ENCODE measurements around the gene ZBTB16. TPM values are rescaled to one million over a fixed set of nuclear protein-coding genes. Genes with fewer than 3 reads are reported as not detected.

The ZBTB16 gene
- total RNA-seq, 1 donor from 2014 or later, result 0.54 TPM

- Mint-ChIP-seq H3K27ac (ENCODE audit: unreplicated experiment) (no peak overlapping the region), H3K9me3 (ENCODE audit: unreplicated experiment) (no peaks in the 10 kb centered on the region), H3K4me1 (ENCODE audit: unreplicated experiment) (no peaks in the 10 kb centered on the region), H3K36me3 (ENCODE audit: low read depth, unreplicated experiment) (no peaks in the 10 kb centered on the region), H3K4me3 (ENCODE audit: unreplicated experiment) (no peak overlapping the region), H3K27me3 (ENCODE audit: unreplicated experiment) (no peaks in the 10 kb centered on the region)
- DNase-seq (ENCODE audit: low spot score), result no peak
- TF ChIP-seq CTCF (IDR thresholded peaks at IDR 0.05; ENCODE audit: unreplicated experiment), result no peak
Measured at GRCh38 chr11:114195151-114195550, 135.6 kb downstream of the ZBTB16 start.

GRCh38 chr11:114195981-114196731 lies 136.6 kb downstream of the ZBTB16 start:
- H3K27ac Mint-ChIP-seq (ENCODE audit: unreplicated experiment), result no peak overlapping the region
- H3K4me1 Mint-ChIP-seq (ENCODE audit: unreplicated experiment), result no peaks in the 10 kb centered on the region
- H3K36me3 Mint-ChIP-seq (ENCODE audit: low read depth, unreplicated experiment), result no peaks in the 10 kb centered on the region

GRCh38 chr11:114196997-114197703 lies 137.6 kb downstream of the ZBTB16 start:
- Mint-ChIP-seq H3K27ac (ENCODE audit: unreplicated experiment) (no peak overlapping the region), H3K4me3 (ENCODE audit: unreplicated experiment) (no peak overlapping the region), H3K36me3 (ENCODE audit: low read depth, unreplicated experiment) (no peaks in the 10 kb centered on the region), H3K9me3 (ENCODE audit: unreplicated experiment) (no peaks in the 10 kb centered on the region), H3K27me3 (ENCODE audit: unreplicated experiment) (no peaks in the 10 kb centered on the region), H3K4me1 (ENCODE audit: unreplicated experiment) (no peaks in the 10 kb centered on the region)
- DNase-seq (ENCODE audit: low spot score), result no peak
- TF ChIP-seq CTCF (IDR thresholded peaks at IDR 0.05; ENCODE audit: unreplicated experiment), result no peak

More at GRCh38 chr11:114195981-114196731, 136.6 kb downstream of the ZBTB16 start:
- no peak for DNase-seq (ENCODE audit: low spot score)
- no peak overlapping the region for H3K4me3 Mint-ChIP-seq (ENCODE audit: unreplicated experiment)
- no peaks in the 10 kb centered on the region for H3K9me3 Mint-ChIP-seq (ENCODE audit: unreplicated experiment)
- TF ChIP-seq CTCF (IDR thresholded peaks at IDR 0.05; ENCODE audit: unreplicated experiment), result no peak
- H3K27me3 Mint-ChIP-seq (ENCODE audit: unreplicated experiment), result no peaks in the 10 kb centered on the region

- no peaks in the 10 kb centered on the region for H3K27me3 Mint-ChIP-seq (ENCODE audit: unreplicated experiment)
- no peaks in the 10 kb centered on the region for H3K4me1 Mint-ChIP-seq (ENCODE audit: unreplicated experiment)
- no peak overlapping the region for H3K27ac Mint-ChIP-seq (ENCODE audit: unreplicated experiment)
- H3K4me3 Mint-ChIP-seq (ENCODE audit: unreplicated experiment), result no peak overlapping the region
- DNase-seq (ENCODE audit: low spot score), result no peak
- no peak for TF ChIP-seq CTCF (IDR thresholded peaks at IDR 0.05; ENCODE audit: unreplicated experiment)
- no peaks in the 10 kb centered on the region for H3K9me3 Mint-ChIP-seq (ENCODE audit: unreplicated experiment)
- no peaks in the 10 kb centered on the region for H3K36me3 Mint-ChIP-seq (ENCODE audit: low read depth, unreplicated experiment)
Measured at GRCh38 chr11:114197799-114198500, 138.4 kb downstream of the ZBTB16 start.

Measured in endothelial cell (in vitro differentiated cells).